HG03439 (cell line): ENCODE measurements around the gene TMX2.

Experiments used
- ATAC-seq: cut with Tn5 transposase; IDR thresholded peaks from one replicate; pipeline ENCODE4 v1.9.1; 2021; ENCODE audit warnings: mild to moderate bottlenecking, moderate library complexity; ENCODE audit not compliant: unreplicated experiment

Gene TMX2

DNA sequence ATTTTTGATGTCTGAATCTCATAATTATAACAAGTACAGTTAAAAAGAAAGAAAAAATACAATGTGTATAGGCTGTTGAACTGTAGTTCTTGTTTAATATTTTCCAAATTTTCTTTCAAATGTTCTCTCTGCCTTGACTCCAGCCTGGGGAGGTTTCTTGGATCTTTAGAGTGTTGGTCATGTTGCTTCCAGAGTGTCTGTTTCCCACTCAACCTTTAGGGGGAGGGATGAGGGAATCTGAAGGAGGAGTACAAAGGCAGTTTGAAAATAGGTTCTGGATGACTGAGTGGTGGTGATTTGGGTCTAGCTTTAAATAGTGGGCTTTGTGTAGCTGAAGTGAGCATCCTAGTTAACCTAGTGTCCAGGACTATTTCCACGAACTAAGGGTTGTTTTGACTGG, 51.2 kb downstream of the TMX2 start:
- ATAC-seq: no peak

DNA sequence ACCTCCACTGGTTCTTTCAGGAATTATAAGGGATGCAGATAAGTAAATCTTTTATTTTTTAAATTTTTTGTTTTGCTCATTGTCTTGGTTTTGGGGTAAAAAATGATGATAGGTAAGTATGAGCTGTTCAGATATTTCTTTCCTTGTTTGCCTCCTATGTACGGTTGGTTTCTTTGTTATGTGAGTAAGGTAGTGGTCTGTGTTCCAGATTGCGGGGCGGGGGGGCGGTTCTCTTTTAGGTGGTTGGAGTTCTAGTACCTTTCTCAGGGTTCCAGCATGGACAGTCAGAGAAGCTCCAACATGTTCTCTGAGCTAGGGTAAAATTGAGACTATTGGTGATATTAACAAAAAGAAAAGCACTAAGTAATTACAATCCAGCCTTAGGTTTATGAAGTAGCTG, 51.6 kb downstream of the TMX2 start:
- no peak for ATAC-seq

DNA sequence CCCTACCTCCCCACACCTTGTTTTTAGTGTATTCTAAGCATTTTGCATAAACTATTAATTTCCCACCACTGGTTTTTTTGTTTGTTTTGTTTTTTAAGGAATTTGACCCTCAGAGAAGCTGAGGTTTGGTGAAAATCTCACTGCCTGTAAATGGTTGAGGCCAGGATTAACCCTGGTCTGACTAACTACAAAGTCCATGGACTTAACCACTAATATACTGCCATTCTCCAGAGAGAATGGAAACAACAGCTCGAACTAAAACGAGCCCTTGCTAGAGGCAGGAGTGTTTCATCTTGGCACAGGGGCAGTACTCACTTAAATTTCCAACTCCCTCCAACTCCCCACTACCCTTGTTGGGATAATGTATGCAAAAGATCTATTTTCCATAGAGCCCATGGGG, 52.2 kb downstream of the TMX2 start:
- ATAC-seq: no peak

DNA sequence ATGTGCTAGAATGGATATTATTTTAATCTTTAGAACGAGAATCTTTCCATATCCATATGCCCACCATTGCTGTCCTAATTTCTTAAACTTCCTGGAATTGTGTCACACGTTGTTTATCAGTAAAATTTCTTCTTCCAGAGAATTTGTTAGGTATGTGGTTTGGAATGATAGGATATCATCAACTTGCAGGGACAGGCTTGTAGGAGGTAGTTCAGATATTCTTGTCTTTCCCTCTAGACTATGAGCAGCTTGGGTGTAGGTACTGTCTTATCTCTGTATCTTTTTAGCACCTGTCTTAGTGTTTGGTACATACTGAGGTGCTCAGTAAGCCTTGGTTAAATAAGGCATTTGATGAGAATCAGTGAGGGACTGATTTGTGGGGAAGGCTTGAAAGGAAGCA, 52.6 kb downstream of the TMX2 start:
- ATAC-seq: no peak

DNA sequence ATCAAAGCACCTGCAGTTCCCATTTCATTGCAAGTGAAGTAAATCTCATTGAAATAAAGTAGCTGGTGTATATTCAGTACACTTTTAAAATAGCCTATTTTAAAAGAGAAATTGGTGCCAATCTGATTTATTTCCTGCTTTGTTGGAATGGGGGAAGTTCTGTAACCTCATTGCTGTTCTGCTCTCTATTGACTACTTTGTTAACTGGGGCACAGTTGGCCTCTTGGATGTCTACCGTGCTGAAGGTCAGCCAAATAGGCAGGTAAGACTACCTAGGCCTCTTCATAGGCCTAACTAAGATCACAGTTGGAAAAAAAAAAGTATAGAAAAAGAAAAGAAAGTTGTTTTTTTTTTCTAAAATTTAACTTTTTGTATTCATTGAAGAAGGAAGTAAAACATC, 58.4 kb downstream of the TMX2 start:
- no peak for ATAC-seq

DNA sequence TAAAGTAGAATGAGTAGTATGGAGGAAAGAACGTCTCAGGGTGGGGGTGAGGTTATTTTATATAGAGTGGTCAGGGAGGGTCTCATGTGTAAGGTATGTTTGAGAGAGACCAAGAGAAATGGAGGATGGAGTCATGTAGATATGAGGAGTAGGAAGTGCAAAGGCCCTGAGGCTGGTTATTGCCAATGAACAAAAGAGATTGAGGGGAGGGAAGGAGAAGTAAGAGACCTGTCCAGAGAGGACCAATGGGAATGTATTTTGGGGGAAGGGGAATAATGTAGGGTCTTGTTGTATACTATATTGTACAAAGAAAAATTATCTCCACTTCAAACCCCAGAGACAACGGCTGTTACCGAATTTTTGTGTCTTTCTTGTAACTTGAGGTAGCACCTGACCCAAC, 59.0 kb downstream of the TMX2 start:
- ATAC-seq: no peak

DNA sequence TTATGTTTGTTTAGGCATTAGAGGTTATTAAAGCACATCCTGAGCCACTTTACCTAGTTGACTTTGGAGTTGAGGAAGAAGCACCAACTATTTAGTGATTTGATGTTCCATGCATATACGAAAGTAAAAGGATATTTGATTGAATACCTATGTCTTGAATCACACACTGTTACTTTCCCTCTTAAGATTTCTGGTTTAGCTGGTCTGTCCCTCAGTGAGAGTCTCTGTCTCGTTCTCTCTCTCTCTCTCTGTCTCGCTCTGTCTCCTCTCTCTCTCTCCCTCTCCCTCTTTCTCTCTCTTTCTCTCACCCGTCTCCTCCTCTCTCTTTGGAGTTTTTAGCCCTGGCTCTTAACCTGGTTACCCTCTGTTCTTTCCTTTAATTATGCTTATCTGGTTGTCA, 60.2 kb downstream of the TMX2 start:
- ATAC-seq: no peak

DNA sequence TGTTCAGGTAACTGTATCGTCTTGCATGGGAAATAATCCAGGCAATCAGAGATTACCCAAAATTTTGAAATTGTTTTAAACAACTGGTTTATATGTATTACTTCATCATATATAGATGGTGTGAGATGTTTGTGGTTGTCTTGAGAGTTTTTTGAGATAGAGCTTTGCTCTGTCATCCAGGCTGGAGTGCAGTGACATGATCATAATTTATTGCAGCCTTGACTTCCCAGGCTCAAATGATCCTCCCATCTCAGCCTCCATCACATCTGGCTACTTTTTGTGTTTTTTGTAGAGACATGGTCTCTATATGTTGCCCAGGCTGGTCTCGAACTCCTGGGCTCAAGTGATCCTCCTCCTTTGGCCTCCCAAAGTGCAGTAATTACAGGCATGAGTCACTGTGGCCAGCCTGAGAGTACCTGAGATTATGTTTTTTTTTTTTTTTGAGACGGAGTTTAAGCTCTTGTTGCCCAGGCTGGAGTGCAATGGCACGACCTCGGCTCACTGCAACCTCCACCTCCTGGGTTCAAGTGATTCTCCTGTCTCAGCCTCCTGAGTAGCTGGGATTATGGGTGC, 60.7 kb downstream of the TMX2 start:
- ATAC-seq: no peak

DNA sequence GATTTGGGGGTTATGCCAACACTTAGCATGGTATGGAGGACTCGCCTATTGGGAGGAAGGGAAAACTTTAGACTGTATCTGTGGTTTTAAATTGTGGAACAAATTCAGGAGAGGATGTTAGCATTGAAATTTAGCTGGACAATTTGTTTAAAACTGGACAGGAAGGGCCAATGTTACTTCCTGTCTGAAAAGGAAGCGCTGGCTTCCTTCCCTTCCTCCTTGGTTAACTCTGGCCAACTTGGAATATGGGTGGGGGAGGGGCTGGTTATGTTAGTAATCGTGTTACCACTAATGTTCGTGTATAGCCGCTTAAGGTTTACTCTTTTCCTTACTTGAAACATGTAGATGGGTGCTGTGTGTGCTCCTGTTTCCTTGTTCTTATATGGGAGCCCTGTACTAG, 63.1 kb downstream of the TMX2 start:
- no peak for ATAC-seq

DNA sequence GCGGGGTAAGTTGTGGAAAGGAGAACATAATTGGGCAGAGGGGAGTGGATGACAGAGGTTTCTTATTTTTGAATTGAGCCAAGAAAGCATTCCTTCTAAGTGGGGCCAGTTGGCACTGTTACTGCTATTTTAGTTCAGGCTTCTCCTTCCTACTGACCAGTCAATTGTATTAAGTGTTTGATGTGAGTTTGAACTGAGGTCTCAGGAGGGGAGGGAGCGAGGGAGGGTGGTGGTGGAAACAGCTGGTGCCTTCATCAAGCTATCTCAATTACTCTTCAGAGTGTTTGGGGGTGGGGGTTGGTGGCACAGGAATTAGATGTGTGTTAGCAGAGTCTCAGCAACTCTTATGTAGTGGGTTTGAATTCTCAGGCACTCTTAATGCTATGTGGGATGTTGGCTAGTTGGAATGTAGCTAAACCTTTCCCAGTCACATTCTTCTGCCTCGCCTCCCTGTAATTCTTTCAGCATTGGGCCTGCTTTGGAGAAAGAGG, 63.7 kb downstream of the TMX2 start:
- ATAC-seq: no peak

DNA sequence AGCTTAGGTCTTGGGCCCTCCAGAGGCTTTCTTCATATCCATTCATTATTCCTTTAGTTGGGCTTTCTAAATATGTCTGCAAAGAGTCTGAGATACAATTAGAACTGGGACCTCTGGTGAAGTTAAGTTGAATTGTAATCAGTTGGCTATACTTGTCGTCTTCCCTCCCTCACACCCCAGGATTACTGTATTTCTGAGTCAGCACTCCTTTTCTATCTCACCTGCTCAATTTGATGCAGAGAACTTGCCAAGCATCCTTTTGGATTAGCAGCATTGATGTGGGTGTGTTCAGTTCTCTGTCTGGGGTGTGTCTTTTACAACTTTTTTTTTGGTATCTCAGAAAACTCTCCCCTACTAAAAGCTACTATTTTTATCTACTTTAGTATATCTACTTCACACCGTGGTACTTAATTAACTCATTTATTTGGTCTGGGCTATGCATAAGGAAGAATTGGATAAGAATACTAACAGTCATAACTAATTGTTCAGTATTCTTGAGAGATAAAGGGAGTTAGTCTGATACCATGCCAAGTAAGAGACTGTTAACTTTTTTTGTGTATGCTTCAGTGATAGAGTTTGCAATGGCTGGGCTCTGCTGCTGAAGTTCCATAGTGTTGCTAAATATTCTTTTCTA, 64.3 kb downstream of the TMX2 start:
- ATAC-seq: no peak

DNA sequence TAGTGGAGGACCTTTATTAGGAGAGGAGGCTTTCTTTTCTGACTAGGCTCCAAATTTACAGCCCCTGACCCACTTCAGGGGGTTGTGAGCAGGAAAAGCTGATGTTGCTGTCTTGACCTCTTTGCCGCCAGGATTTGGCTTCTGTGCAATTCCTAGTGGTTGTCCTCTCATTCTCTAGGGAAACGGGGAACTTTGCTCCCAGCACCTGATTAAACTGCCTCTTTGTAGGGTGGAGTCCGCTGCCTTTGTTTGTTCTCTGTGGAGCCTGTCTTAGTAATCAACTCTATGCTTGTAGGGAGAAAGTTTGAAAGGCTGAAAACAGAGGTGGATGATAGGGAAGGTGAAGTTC, 65.5 kb downstream of the TMX2 start:
- no peak for ATAC-seq

DNA sequence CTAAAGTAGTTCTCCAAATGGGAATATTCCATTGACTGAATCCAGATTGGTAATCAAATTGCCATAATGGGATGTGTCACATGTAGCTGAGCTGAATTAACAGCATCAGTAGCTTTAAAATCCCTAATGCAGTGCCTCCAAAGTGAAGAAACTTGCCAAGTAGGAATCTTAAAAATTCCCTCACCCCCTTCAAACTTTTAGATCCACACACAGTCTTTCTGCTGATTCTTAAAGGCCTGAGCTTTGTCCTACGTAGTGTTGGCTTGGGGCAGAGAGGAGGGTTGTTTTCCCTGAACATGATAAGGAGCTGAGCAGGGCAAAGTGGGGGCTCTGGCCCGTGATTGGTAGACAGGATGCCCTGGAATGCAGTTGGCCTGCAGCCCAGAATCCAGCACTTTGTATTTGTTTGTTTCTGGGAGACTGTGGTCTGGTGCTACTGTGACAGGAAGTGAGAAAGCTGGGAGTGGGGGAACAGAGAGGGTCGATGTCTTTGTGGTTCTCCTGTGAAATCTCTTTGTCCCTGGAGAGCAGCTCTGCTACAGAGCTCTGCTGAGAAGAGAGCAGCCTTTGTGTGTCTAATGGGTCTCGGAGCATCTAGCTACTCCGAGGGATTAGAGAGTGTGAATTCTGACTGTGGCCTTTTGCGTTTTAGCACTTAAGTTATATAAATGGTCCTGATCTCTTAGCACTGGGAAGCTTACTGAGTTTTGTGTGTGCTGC, 66.1 kb downstream of the TMX2 start:
- no peak for ATAC-seq

DNA sequence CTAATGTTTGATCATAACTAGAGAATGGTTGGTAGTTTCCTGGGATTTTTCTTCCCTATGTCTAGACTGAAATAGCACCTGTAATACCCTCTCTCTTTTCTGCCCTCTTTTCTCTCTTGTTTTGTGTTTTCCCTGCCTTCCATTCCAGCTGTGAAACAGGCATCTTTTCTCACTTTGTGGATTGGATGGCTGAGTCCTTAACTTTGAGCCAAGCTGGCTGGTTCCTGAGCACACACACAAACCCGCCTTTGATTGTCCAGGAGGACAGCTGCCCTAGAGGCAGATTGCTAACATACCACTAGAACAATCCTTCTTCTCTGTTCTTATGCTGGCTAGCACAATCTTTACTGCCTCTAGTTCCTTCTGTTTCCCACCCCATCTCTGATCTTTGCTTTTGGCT, 66.9 kb downstream of the TMX2 start:
- ATAC-seq: no peak

DNA sequence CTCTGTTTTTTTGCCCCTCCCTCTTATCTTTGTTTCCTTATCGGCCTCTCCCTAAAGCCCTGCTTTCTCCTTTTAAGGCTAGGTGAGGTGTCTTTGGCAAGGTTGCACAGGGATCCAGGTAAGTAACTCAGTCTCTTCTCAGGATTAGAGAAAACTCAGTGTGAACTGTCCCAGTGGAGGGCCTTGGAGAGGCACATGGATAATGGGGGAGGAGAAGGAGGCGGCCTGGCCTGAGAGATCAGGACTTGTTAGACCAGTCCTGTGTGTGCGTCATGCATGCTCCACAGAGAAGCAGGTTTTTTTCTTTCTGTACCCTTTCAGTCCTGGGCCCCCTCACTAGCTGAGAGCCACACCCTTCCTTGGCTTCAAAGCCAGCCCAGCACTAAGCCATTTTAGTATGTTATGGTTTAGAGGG, 69.1 kb downstream of the TMX2 start:
- ATAC-seq: no peak

DNA sequence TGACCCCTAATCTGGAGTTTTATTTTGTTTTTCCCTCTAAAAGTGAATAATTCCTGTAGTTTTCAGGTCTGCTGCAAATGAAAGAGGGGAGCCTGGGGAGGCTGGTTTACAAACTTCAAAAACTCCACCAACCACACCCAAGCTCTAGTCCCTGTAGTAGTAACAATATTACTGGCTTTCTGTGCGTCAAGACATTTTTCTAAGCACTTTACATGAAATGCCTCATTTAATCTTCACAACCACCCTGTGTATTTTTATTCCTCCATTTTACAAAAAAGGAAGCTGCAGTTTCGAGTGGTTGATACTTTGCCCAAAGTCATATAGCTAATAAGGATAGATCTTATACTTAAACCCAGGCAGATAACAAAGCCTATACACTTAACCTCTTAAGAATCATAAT, 72.7 kb downstream of the TMX2 start:
- ATAC-seq: no peak

DNA sequence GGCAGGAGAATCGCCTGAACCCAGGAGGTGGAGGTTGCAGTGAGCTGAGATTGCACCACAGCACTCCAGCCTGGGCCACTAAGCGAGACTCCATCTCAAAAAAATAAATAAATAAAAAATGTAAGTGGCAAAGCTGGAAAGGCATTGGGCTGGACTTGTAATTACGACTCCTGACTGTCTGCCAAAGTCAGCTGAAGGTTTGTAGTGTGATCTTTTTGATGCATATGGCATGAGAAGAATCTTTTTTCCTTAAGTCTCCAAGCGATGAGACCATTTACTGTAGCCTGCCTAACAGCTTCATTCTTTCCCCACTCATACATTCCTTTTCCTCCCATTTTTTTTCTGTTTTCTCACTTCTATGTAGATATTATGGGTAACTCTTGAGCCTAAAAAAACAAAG, 74.0 kb downstream of the TMX2 start:
- ATAC-seq: no peak

DNA sequence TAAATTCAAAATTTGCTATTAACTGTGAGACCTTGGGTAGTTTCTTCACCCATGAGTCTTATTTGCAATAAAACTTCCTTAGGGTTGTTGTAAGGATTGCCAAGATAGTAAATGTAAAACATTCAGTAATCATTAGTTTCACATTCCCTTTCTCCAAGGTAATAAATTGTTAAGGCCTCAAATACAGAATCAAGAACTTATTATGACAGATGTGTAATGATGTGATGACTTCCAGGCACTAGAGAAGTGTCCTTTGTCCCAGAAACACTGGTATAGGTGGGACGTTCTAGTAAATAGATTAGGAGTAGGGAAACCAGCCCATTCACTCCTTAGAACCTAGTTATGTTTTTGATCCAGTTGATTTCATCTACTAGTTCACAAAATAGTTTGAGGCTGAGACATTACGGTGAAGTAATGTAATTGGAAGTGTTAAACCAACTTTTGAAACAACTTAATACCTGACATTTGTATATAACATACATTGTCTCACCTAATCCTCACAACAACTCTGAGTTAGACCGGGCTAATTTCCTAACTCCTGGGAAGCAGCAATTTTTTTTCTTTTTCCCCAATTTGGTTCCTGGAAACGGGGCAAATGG, 74.7 kb downstream of the TMX2 start:
- no peak for ATAC-seq

DNA sequence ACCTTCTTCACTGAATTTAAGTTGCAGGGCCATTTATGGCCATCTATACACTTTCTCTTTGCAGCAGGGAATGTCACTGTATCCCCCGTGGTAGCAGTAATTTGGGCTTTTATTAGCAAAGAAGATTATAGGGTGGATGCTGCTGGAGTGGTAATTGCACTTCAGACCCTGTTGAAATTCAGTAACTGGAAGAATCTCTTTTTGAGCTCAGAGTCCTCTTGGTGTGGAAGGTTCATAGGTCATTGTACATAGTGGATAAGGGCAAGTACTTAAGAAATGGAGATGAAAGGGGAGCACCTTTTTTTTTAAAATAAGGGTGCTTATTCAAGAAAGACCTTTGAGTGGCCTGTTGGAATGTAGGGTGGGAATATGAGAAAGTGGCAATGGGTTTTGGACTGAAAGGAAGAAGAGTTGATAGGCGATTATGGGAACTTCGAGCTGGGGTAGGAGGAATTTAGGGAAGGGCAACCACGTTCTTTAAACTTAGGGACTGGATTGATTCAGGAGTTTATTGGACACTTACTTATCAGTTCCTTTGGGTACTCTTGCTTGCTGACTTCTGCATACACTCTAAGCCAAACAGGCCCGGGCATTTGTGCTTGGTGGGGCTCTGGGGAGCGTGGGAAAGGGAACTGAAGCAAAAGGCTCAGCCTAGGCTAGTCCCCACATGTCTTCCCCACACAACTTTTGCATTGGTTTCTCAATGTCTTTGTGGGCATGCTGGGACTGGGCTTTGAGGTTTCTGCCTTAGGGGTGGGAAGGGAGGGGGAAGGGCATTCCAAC, 75.7 kb downstream of the TMX2 start:
- ATAC-seq: no peak

DNA sequence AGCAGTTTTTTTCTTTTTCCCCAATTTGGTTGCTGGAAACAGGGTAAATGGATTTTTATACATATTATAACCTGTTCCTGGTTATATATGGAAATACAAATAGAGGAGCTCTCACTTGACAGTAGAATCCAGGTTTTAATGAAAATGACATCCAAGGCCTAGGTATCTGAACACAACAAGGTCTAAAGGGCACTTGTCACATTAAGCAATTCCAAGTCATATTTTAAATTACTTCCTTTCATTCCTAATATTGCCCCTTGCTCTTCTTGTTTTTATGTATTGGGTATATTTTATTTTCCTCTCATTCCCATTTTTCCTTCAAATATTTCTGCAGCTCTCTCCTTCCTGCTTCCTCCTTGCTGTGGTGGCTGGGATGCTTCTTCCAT, 76.3 kb downstream of the TMX2 start:
- ATAC-seq: no peak
